ENCODE data around the gene ZNF160. TPM values are rescaled to one million over a fixed set of nuclear protein-coding genes. Genes with fewer than 3 reads are reported as not detected.
"Not testable (repeated sequence)": the region's sequence is repeated elsewhere in the genome, so short reads cannot be mapped to it uniquely, and the experiment has no call there.

The ZNF160 gene
- total and polyA plus RNA-seq, 9 of the 15 experiments (the other 6 are each of a cell fraction or from before 2014, with no cell fraction given), result 3.6 to 22.1 (median 11.8) TPM

GRCh38 chr19:53096982-53097690, 6.1 kb downstream of the ZNF160 start:
- WGBS (ENCODE audit: insufficient coverage, low coverage, missing lambda C conversion rate), result 78% methylated on average over 3 of the region's 10 CpGs
- H3K4me3 ChIP-seq; H3K9ac ChIP-seq (ENCODE audit: insufficient read depth in 1 of 2, low read depth in 2 of 2, low read length in 2 of 2); BruUV-seq (replicated peaks); H4K20me1 ChIP-seq (replicated peaks; ENCODE audit: control insufficient read depth, insufficient read depth, low read length); DNase-seq (ENCODE audit: extremely low read depth in 1 of 4, low spot score in 3 of 4); H3K27ac ChIP-seq (ENCODE audit: extremely low read depth, low read depth, low read length); in situ Hi-C loops (cut with MboI); H3K4me1 ChIP-seq (replicated peaks in 1 of 2; ENCODE audit: control insufficient read depth in 2 of 2, insufficient read depth in 2 of 2, low read length in 2 of 2); H3K9me3 ChIP-seq (replicated peaks; ENCODE audit: control insufficient read depth, insufficient read depth, low read depth, low read length); ATAC-seq; H3K9me1 ChIP-seq (ENCODE audit: control insufficient read depth, insufficient read depth, low read length); H2AFZ ChIP-seq (ENCODE audit: low read depth, low read length); H3K27me3 ChIP-seq (ENCODE audit: control insufficient read depth in 2 of 2, insufficient read depth in 2 of 2, low read length in 2 of 2); CTCF ChIA-PET (ENCODE audit: low intra/inter-chr PET ratio); H3K4me2 ChIP-seq (ENCODE audit: insufficient read depth, low read length); intact Hi-C loops (cut with micrococcal nuclease): not testable (repeated sequence)
- POLR2A ChIA-PET, result interaction anchor here (0.8 kb wide), 1 partner anchor 12 kb away, joined by 3 read pairs; no protein-coding TSS in a partner anchor
- H3K79me2 ChIP-seq (ENCODE audit: control insufficient read depth, insufficient read depth, low read length), result peaks cover 65% of the 10 kb centered on the region
- H3K36me3 ChIP-seq (ENCODE audit: control insufficient read depth, insufficient read depth, low read length), result peaks cover 32% of the 10 kb centered on the region
- peak; percentile 72 for FAIRE-seq

GRCh38 chr19:53096579-53096978, 6.6 kb downstream of the ZNF160 start:
- WGBS (ENCODE audit: insufficient coverage, low coverage, missing lambda C conversion rate), result 45% methylated on average over 4 of the region's 6 CpGs

More at GRCh38 chr19:53096579-53096978, 6.6 kb downstream of the ZNF160 start:
- DNase-seq (ENCODE audit: extremely low read depth in 1 of 4, low spot score in 3 of 4); H3K9me1 ChIP-seq (ENCODE audit: control insufficient read depth, insufficient read depth, low read length); H3K4me3 ChIP-seq; H3K4me1 ChIP-seq (replicated peaks in 1 of 2; ENCODE audit: control insufficient read depth in 2 of 2, insufficient read depth in 2 of 2, low read length in 2 of 2); ATAC-seq; H3K9me3 ChIP-seq (replicated peaks; ENCODE audit: control insufficient read depth, insufficient read depth, low read depth, low read length); H2AFZ ChIP-seq (ENCODE audit: low read depth, low read length); H3K27me3 ChIP-seq (ENCODE audit: control insufficient read depth in 2 of 2, insufficient read depth in 2 of 2, low read length in 2 of 2); BruUV-seq (replicated peaks); H4K20me1 ChIP-seq (replicated peaks; ENCODE audit: control insufficient read depth, insufficient read depth, low read length); H3K4me2 ChIP-seq (ENCODE audit: insufficient read depth, low read length); intact Hi-C loops (cut with micrococcal nuclease); in situ Hi-C loops (cut with MboI); H3K9ac ChIP-seq (ENCODE audit: insufficient read depth in 1 of 2, low read depth in 2 of 2, low read length in 2 of 2); POLR2A ChIA-PET; H3K27ac ChIP-seq (ENCODE audit: extremely low read depth, low read depth, low read length); CTCF ChIA-PET (ENCODE audit: low intra/inter-chr PET ratio): not testable (repeated sequence)
- Histone ChIP-seq H3K36me3 (ENCODE audit: control insufficient read depth, insufficient read depth, low read length) (peaks cover 35% of the 10 kb centered on the region), H3K79me2 (ENCODE audit: control insufficient read depth, insufficient read depth, low read length) (peaks cover 60% of the 10 kb centered on the region)
- peak; percentile 66 for FAIRE-seq

All from K562 (cell line).